Measurements from ENCODE around the gene HOXA2. TPM values are rescaled to one million over a fixed set of nuclear protein-coding genes. Genes with fewer than 3 reads are reported as not detected.
A peak's percentile ranks its signal among the peaks of the same experiment; 100 is the strongest.

The HOXA2 gene
- total RNA-seq, 2 experiments from 2014 or later, result 0.25 to 0.42 TPM

- DNase-seq (ENCODE audit: low spot score), result no peak
- no peak overlapping the region for H3K4me2 ChIP-seq (ENCODE audit: low read length)
- H3K27ac ChIP-seq (ENCODE audit: low read depth, low read length, poor library complexity, severe bottlenecking), result no peak overlapping the region
- no peaks in the 10 kb centered on the region for H3K9me2 ChIP-seq (ENCODE audit: insufficient read depth, low read length)
- peaks cover 5% of the 10 kb centered on the region; the same call in 1 of the 2 replicates for H4K20me1 ChIP-seq (ENCODE audit: insufficient read depth, low read length)
- TSS peak; percentile 44 for BruUV-seq (replicated peaks)
- H3K79me2 ChIP-seq (ENCODE audit: insufficient read depth, low read depth, low read length), result no peaks in the 10 kb centered on the region; the same call in 1 of the 2 replicates
- H2AFZ ChIP-seq (ENCODE audit: low read length), result no peak overlapping the region
- CTCF ChIA-PET (ENCODE audit: unreplicated experiment), result no interaction called here
- H3K9me3 ChIP-seq (ENCODE audit: low read length), result no peaks in the 10 kb centered on the region
- intact Hi-C loops (cut with micrococcal nuclease; ENCODE audit: unreplicated experiment), result no loop called here
- peaks cover 23% of the 10 kb centered on the region for H3K4me1 ChIP-seq (ENCODE audit: insufficient read depth, low read length, poor library complexity, severe bottlenecking)
- H3K4me3 ChIP-seq (ENCODE audit: low read depth, low read length, poor library complexity, severe bottlenecking), result no peak overlapping the region
- POLR2A ChIA-PET, result interaction anchor here (0.7 kb wide), 1 partner anchor 1839 kb away, joined by 3 read pairs; no protein-coding TSS in a partner anchor
- TF ChIP-seq, protein P1, sequence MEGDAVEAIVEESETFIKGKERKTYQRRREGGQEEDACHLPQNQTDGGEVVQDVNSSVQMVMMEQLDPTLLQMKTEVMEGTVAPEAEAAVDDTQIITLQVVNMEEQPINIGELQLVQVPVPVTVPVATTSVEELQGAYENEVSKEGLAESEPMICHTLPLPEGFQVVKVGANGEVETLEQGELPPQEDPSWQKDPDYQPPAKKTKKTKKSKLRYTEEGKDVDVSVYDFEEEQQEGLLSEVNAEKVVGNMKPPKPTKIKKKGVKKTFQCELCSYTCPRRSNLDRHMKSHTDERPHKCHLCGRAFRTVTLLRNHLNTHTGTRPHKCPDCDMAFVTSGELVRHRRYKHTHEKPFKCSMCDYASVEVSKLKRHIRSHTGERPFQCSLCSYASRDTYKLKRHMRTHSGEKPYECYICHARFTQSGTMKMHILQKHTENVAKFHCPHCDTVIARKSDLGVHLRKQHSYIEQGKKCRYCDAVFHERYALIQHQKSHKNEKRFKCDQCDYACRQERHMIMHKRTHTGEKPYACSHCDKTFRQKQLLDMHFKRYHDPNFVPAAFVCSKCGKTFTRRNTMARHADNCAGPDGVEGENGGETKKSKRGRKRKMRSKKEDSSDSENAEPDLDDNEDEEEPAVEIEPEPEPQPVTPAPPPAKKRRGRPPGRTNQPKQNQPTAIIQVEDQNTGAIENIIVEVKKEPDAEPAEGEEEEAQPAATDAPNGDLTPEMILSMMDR (conservative IDR thresholded peaks at IDR 0.05; ENCODE audit: low read length), result no peak
- no peak for TF ChIP-seq EZH2phosphoT487 (IDR thresholded peaks at IDR 0.05; ENCODE audit: borderline replicate concordance, low read depth, low read length)
- H3K36me3 ChIP-seq (ENCODE audit: insufficient read depth, low read length), result no peaks in the 10 kb centered on the region
Observed at GRCh38 chr7:27098578-27099451, 3.7 kb downstream of the HOXA2 start.

DNA sequence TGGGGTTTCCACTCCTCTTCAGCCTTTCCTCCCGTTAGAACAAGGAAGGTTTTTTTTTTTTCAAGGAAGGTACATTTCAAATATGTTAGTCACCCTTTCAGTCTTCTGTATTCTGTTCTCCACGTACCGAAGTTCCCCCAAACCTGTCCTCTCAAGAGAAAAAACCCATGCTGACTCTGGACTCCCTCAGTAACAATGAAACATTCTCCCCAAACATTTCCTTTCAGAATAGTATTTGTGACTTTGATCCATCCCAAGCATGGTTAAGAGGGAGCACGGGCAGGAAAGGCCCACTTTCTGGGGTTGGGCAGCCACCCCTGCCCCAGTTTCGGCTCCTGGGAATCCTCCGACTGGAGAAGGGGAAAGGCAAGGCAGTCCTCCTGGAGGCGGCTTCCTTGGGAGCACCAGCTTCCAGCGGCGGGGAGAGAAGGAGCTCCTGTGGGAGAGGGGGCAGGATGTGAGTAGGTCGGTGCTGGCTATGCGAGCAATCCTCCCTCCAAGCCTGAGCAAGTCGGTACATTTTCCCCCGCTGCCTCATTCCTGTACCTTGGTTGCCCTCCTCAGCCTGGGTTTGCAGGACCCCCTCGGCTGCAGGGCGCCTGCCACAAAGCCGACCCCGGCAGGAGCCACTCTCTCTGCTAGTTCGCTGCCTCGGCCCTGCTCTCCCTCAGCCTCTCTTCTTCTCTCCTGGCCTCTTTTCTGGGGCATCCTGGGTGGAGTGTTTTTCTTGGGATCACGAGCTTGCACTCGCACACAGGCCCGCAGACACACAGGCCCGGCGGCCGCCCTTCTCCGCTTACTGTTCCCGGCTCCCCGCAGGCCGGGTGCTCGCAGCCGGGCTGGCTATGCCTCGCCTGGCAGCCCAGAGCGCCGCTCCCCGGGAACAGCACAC is 4.6 kb downstream of the HOXA2 start:
- DNase-seq (ENCODE audit: low spot score), result no peak
- Histone ChIP-seq H3K9me2 (ENCODE audit: insufficient read depth, low read length) (no peaks in the 10 kb centered on the region), H3K4me3 (ENCODE audit: low read depth, low read length, poor library complexity, severe bottlenecking) (peak overlapping the region; percentile 80), H3K4me1 (ENCODE audit: insufficient read depth, low read length, poor library complexity, severe bottlenecking) (peaks cover 23% of the 10 kb centered on the region), H3K27ac (ENCODE audit: low read depth, low read length, poor library complexity, severe bottlenecking) (no peak overlapping the region), H3K9me3 (ENCODE audit: low read length) (no peaks in the 10 kb centered on the region), H3K4me2 (ENCODE audit: low read length) (peak overlapping the region; percentile 98), H2AFZ (ENCODE audit: low read length) (peak overlapping the region; percentile 66; the same call in 1 of the 2 replicates), H4K20me1 (ENCODE audit: insufficient read depth, low read length) (peaks cover 5% of the 10 kb centered on the region; the same call in 1 of the 2 replicates), H3K79me2 (ENCODE audit: insufficient read depth, low read depth, low read length) (no peaks in the 10 kb centered on the region; the same call in 1 of the 2 replicates), H3K36me3 (ENCODE audit: insufficient read depth, low read length) (no peaks in the 10 kb centered on the region)
- BruUV-seq (replicated peaks), result no TSS peak
- ChIA-PET POLR2A (interaction anchor here (0.7 kb wide), 1 partner anchor 246 kb away, joined by 3 read pairs; no protein-coding TSS in a partner anchor), CTCF (ENCODE audit: unreplicated experiment) (no interaction called here)
- intact Hi-C loops (cut with micrococcal nuclease; ENCODE audit: unreplicated experiment), result loop anchor here (2.0 kb wide), 2 partner anchors 53 to 233 kb away; partner anchors contain the start of gene SKAP2
- TF ChIP-seq EZH2phosphoT487 (IDR thresholded peaks at IDR 0.05; ENCODE audit: borderline replicate concordance, low read depth, low read length), result no peak
- TF ChIP-seq, protein P1 (conservative IDR thresholded peaks at IDR 0.05; ENCODE audit: low read length), result no peak

Measured in OCI-LY7 (cell line).